K562 (cell line): ENCODE data around the gene ILF2. TPM values are rescaled to one million over a fixed set of nuclear protein-coding genes. Genes with fewer than 3 reads are reported as not detected.

ENCODE experiments used
- CHCHD3 ChIP-seq: fragments of 250-450 bp; sonication (Bioruptor Pico); IDR thresholded peaks from 2 replicates; pipeline ENCODE4 v2.1.2; 2022; ENCODE audit warnings: mild to moderate bottlenecking
- CSDE1 ChIP-seq, 2 experiments: fragments of 450-650 bp; IDR thresholded peaks; 2 replicates each; pipeline ENCODE4 v1.6.1; 2016; ENCODE audit warnings: mild to moderate bottlenecking in 1 of 2
- CXXC5 ChIP-seq: fragments of 250-450 bp; sonication (Bioruptor Pico); IDR thresholded peaks from 2 replicates; pipeline ENCODE4 v1.8.0; 2022; ENCODE audit warnings: inconsistent platforms, mild to moderate bottlenecking, moderate library complexity
- EHMT2 ChIP-seq: fragments of 450-650 bp; IDR thresholded peaks from 2 replicates; pipeline ENCODE4 v1.6.1; 2018; ENCODE audit warnings: antibody characterized with exemption
- ETV1 ChIP-seq: fragments of 450-650 bp; conservative IDR thresholded peaks from 2 replicates; pipeline ENCODE4 v1.6.1; 2016; ENCODE audit warnings: missing genetic modification characterization, control low read depth, low read depth, missing compliant biosample characterization
- FUS ChIP-seq: fragments of 200-400 bp; formaldehyde crosslinking; optimal IDR thresholded peaks from 2 replicates; pipeline ENCODE3; 2017; ENCODE audit warnings: low read depth, low read length
- GTF2F1 ChIP-seq: IDR thresholded peaks from 2 replicates; pipeline ENCODE4 v1.6.1; 2011; ENCODE audit warnings: low read depth, low read length, improper control_type of control experiment
- HIVEP1 ChIP-seq: fragments of 250-450 bp; sonication (Bioruptor Pico); IDR thresholded peaks from 2 replicates; pipeline ENCODE4 v1.4.0; 2020; ENCODE audit warnings: mild to moderate bottlenecking
- MAFK ChIP-seq: IDR thresholded peaks from 2 replicates; pipeline ENCODE4 v1.6.1; 2011; ENCODE audit warnings: low read length, improper control_type of control experiment
- MTA2 ChIP-seq: fragments of 450-650 bp; IDR thresholded peaks from 2 replicates; pipeline ENCODE4 v1.6.1; 2016; ENCODE audit warnings: low read depth
- PRPF4 ChIP-seq: fragments of 200-400 bp; formaldehyde crosslinking; IDR thresholded peaks from one replicate; pipeline ENCODE4 v1.6.1; 2017; ENCODE audit warnings: low read length, low read depth, mild to moderate bottlenecking; ENCODE audit not compliant: insufficient read depth, poor library complexity, severe bottlenecking
- ZBTB7A ChIP-seq: IDR thresholded peaks from 2 replicates; pipeline ENCODE4 v1.6.1; 2011; ENCODE audit warnings: low read depth, mild to moderate bottlenecking, low read length, moderate library complexity, borderline replicate concordance; ENCODE audit not compliant: control insufficient read depth
- ZNF280A ChIP-seq: fragments of 450-650 bp; IDR thresholded peaks from 2 replicates; pipeline ENCODE4 v1.6.1; 2018; ENCODE audit warnings: mild to moderate bottlenecking, low read depth; ENCODE audit not compliant: partially characterized antibody
- ZNF316 ChIP-seq: fragments of 450-650 bp; IDR thresholded peaks from 2 replicates; pipeline ENCODE4 v1.6.1; 2016
- ZNF384 ChIP-seq: IDR thresholded peaks from 2 replicates; pipeline ENCODE4 v1.6.1; 2012; ENCODE audit warnings: low read depth, low read length, improper control_type of control experiment
- polyA plus RNA-seq, 8 experiments: library from polyadenylated mRNA; depleted of rRNA in 4 of 8; stranded (reverse) in 5 of 8; unstranded in 3 of 8; fragments of >200 nt; fragmentation: Nextera tagmentation in 2 of 8; fragmentation: Illumina TruSeq in 1 of 8; extraction: Ambion mirVana in 2 of 8; extraction: Trizol in 1 of 8; gene quantifications; 2 replicates each; pipeline versions ENCODE4 v1.2.1 to v1.2.3, GENCODE V29; 2011 to 2014; ENCODE audit warnings: inconsistent platforms in 1 of 8, missing spikeins in 1 of 8
- total RNA-seq, 7 experiments: library from RNA; depleted of rRNA in 6 of 7; stranded (reverse); fragments of >200 nt in 6 of 7; fragmentation: Illumina TruSeq in 2 of 7; extraction: Trizol in 2 of 7; gene quantifications; 2 replicates each; pipeline versions ENCODE4 v1.2.1 to v1.2.3, GENCODE V29; 2011 to 2021; ENCODE audit warnings: low replicate concordance in 1 of 7
- TF ChIP-seq, protein P1 (sequence below): fragments of 250-450 bp; sonication (Bioruptor Pico); IDR thresholded peaks from 2 replicates; pipeline ENCODE4 v1.4.0; 2020; ENCODE audit warnings: borderline replicate concordance
- TF ChIP-seq, protein P2 (sequence below), 2 experiments: IDR thresholded peaks; 2 replicates each; pipeline ENCODE4 v1.6.1; 2011; ENCODE audit warnings: borderline replicate concordance in 1 of 2, control low read depth in 1 of 2, low read depth in 1 of 2, low read length in 1 of 2, mild to moderate bottlenecking in 1 of 2, mixed read lengths in 1 of 2, moderate library complexity in 1 of 2; ENCODE audit not compliant: insufficient read depth in 1 of 2, insufficient read length in 1 of 2, poor library complexity in 1 of 2, severe bottlenecking in 1 of 2; ENCODE audit errors: extremely low read depth in 1 of 2
- TF ChIP-seq, protein P3 (sequence below): fragments of 200-800 bp; sonication (Bioruptor generic); IDR thresholded peaks from 2 replicates; pipeline ENCODE4 v1.6.1; 2017; ENCODE audit warnings: missing genetic modification characterization, missing compliant biosample characterization

The ILF2 gene
- total and polyA plus RNA-seq, 9 of the 15 experiments (the other 6 are each of a cell fraction or from before 2014, with no cell fraction given), result 282 to 726 (median 474) TPM

GRCh38 chr1:153678519-153679336 lies 7.9 kb upstream of the ILF2 start, which contains the start of gene NPR1 (continued):
- TF ChIP-seq HIVEP1 (CRISPR knock-in tag), result no peak
- TF ChIP-seq MAFK, result no peak
- no peak for TF ChIP-seq PRPF4
- no peak for TF ChIP-seq ZNF384
- TF ChIP-seq, protein P1, sequence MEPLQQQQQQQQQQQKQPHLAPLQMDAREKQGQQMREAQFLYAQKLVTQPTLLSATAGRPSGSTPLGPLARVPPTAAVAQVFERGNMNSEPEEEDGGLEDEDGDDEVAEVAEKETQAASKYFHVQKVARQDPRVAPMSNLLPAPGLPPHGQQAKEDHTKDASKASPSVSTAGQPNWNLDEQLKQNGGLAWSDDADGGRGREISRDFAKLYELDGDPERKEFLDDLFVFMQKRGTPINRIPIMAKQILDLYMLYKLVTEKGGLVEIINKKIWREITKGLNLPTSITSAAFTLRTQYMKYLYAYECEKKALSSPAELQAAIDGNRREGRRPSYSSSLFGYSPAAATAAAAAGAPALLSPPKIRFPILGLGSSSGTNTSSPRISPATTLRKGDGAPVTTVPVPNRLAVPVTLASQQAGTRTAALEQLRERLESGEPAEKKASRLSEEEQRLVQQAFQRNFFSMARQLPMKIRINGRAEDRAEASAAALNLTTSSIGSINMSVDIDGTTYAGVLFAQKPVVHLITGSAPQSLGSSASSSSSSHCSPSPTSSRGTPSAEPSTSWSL (CRISPR knock-in tag), result no peak
- TF ChIP-seq, protein P2, sequence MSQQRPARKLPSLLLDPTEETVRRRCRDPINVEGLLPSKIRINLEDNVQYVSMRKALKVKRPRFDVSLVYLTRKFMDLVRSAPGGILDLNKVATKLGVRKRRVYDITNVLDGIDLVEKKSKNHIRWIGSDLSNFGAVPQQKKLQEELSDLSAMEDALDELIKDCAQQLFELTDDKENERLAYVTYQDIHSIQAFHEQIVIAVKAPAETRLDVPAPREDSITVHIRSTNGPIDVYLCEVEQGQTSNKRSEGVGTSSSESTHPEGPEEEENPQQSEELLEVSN (IDR thresholded peaks at IDR 0.05; ENCODE audit: borderline replicate concordance in 1 of 2, extremely low read depth in 1 of 2, insufficient read depth in 1 of 2, insufficient read length in 1 of 2, low read depth in 1 of 2, low read length in 1 of 2, poor library complexity in 1 of 2, severe bottlenecking in 1 of 2), result peak in 1 of 2 experiments; percentile 58
- TF ChIP-seq ETV1 (tag), result no peak
- TF ChIP-seq GTF2F1, result no peak
- 0 out of 2 replicates have a peak, but pooled peaks have one; percentile 3 for TF ChIP-seq ZBTB7A
- no peak for TF ChIP-seq ZNF316
- 0 out of 2 replicates have a peak, but pooled peaks have one; percentile 14 for TF ChIP-seq CXXC5 (CRISPR knock-in tag)
- TF ChIP-seq, protein P3, sequence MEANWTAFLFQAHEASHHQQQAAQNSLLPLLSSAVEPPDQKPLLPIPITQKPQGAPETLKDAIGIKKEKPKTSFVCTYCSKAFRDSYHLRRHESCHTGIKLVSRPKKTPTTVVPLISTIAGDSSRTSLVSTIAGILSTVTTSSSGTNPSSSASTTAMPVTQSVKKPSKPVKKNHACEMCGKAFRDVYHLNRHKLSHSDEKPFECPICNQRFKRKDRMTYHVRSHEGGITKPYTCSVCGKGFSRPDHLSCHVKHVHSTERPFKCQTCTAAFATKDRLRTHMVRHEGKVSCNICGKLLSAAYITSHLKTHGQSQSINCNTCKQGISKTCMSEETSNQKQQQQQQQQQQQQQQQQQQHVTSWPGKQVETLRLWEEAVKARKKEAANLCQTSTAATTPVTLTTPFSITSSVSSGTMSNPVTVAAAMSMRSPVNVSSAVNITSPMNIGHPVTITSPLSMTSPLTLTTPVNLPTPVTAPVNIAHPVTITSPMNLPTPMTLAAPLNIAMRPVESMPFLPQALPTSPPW (CRISPR knock-in tag), result no peak
- no peak for TF ChIP-seq EHMT2
- TF ChIP-seq MTA2, result no peak
- no peak for TF ChIP-seq ZNF280A
- no peak for TF ChIP-seq CSDE1 (IDR thresholded peaks at IDR 0.05)
- no peak for TF ChIP-seq CHCHD3 (CRISPR knock-in tag)
- no peak for TF ChIP-seq FUS
